ENCODE results near the gene DOCK11. TPM values are rescaled to one million over a fixed set of nuclear protein-coding genes. Genes with fewer than 3 reads are reported as not detected.
"Not testable (repeated sequence)": the region's sequence is repeated elsewhere in the genome, so short reads cannot be mapped to it uniquely, and the experiment has no call there.

The DOCK11 gene
- total RNA-seq, 4 donors from 2014 or later = 30.0 to 50.7 (median 35.7) TPM

DNA sequence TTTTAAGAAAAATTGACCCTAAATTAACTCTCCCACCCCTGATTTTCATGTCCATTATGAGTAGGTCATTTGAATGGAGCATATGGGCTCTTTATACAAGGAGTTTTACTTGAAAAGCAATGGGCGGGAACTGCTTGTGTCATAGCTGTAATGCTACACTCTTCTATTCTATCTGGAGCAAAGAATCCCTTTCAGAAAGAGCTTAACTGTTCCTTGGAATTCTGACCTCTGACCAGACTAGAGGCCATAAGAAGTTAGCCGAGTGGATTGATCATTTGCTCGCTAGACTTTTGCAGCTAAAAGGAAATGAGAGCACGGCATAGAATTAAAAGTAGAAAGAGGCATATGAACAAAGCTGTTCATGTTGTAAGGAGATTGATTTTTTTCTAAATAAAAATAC lies 79.1 kb downstream of the DOCK11 start:
- no peak for DNase-seq (ENCODE audit: low spot score in 2 of 2)
- WGBS, 2 donors = 50 to 75% methylated on average over 4 of the region's 4 CpGs
- peaks cover 0 to 8% of the 10 kb centered on the region in 2 donors for H3K27me3 ChIP-seq

DNA sequence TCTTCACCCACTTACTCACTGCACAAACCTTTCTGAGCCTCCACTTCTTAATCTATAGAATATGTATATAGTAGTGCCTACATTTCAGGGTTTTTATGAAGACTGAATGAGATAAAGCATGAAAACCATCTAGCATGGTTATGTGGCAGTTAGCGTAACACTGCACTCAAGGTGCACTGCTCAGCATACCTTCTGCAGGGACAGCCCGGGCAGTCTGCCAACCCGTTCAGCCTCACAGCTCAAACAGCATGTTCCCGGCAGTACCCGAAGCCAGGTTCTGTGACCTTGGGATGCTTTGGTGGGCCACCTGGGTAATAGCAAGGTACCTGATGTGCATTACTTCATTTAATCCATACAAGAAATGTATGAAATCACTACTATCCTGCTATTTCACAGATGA lies 81.4 kb downstream of the DOCK11 start:
- 83 to 94% methylated on average over 4 to 5 of the region's 5 CpGs for WGBS, 2 donors
- no peak for TF ChIP-seq EP300 (IDR thresholded peaks at IDR 0.05)
- TF ChIP-seq, protein P1, sequence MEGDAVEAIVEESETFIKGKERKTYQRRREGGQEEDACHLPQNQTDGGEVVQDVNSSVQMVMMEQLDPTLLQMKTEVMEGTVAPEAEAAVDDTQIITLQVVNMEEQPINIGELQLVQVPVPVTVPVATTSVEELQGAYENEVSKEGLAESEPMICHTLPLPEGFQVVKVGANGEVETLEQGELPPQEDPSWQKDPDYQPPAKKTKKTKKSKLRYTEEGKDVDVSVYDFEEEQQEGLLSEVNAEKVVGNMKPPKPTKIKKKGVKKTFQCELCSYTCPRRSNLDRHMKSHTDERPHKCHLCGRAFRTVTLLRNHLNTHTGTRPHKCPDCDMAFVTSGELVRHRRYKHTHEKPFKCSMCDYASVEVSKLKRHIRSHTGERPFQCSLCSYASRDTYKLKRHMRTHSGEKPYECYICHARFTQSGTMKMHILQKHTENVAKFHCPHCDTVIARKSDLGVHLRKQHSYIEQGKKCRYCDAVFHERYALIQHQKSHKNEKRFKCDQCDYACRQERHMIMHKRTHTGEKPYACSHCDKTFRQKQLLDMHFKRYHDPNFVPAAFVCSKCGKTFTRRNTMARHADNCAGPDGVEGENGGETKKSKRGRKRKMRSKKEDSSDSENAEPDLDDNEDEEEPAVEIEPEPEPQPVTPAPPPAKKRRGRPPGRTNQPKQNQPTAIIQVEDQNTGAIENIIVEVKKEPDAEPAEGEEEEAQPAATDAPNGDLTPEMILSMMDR (IDR thresholded peaks at IDR 0.05) = no peak
- TF ChIP-seq POLR2A (IDR thresholded peaks at IDR 0.05) = no peak

More for the DNA sequence above, 79.1 kb downstream of the DOCK11 start:
- Histone ChIP-seq H3K9me3 (no peaks in the 10 kb centered on the region), H3K4me1 (no peaks in the 10 kb centered on the region), H3K36me3 (peaks cover 0 to 13% (median 0%) of the 10 kb centered on the region in 3 donors), H3K27ac (no peak overlapping the region), H3K4me3 (no peak overlapping the region)
- no peak for TF ChIP-seq POLR2A (IDR thresholded peaks at IDR 0.05)
- TF ChIP-seq, protein P1 (IDR thresholded peaks at IDR 0.05) = no peak
- TF ChIP-seq EP300 (IDR thresholded peaks at IDR 0.05) = no peak

DNA sequence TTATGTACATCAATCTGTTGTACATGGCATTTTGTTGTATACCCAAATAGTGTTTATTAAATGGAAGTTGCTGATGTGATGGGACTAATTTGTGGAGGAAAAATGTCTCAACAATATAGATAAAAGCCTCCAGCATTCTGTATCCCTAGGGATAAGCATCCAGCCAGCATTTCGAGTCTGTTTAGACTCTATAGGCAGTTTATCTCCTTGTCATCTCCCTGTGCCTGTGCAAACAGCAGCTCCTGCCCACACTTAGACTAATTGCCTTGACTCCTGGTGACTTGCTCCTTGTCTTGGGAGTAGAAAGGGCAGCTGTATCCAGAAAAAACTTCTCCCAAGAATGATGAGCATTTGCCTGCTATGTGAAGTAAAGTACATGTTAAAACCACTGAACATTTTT lies 83.8 kb downstream of the DOCK11 start:
- Histone ChIP-seq H3K27ac (no peak overlapping the region), H3K36me3 (peaks cover 0 to 15% (median 0%) of the 10 kb centered on the region in 3 donors), H3K4me3 (no peak overlapping the region), H3K4me1 (no peaks in the 10 kb centered on the region), H3K9me3 (no peaks in the 10 kb centered on the region), H3K27me3 (peaks cover 0 to 8% of the 10 kb centered on the region in 2 donors)
- TF ChIP-seq, protein P1 (IDR thresholded peaks at IDR 0.05) = no peak
- TF ChIP-seq EP300 (IDR thresholded peaks at IDR 0.05) (no peak), POLR2A (IDR thresholded peaks at IDR 0.05) (no peak)
- 25 to 26% methylated on average over 1 of the region's 1 CpG for WGBS, 2 donors
- DNase-seq (ENCODE audit: low spot score in 2 of 2) = no peak

More for the DNA sequence above, 81.4 kb downstream of the DOCK11 start:
- Histone ChIP-seq H3K27me3 (peaks cover 0 to 3% of the 10 kb centered on the region in 2 donors), H3K36me3 (peaks cover 0 to 10% (median 0%) of the 10 kb centered on the region in 3 donors), H3K4me3 (no peak overlapping the region), H3K4me1 (no peaks in the 10 kb centered on the region), H3K9me3 (no peaks in the 10 kb centered on the region), H3K27ac (no peak overlapping the region)
- no peak for DNase-seq (ENCODE audit: low spot score in 2 of 2)

DNA sequence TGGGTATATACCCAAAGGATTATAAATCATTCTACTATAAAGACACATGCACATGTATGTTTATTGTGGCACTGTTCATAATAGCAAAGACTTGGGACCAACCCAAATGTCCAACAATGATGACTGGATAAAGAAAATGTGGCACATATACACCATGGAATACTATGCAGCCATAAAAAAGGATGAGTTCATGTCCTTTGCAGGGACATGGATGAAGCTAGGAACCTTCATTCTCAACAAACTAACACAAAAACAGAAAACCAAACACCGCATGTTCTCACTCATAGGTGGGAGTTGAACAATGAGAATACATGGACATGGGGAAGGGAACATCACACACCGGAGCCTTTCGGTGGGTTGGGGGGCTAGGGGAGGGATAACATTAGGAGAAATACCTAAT lies 87.3 kb downstream of the DOCK11 start:
- H3K36me3 ChIP-seq = peaks cover 0 to 30% (median 0%) of the 10 kb centered on the region in 3 donors
- not testable (repeated sequence) for H3K4me1 ChIP-seq; H3K9me3 ChIP-seq; H3K4me3 ChIP-seq; H3K27ac ChIP-seq; DNase-seq (ENCODE audit: low spot score in 2 of 2); H3K27me3 ChIP-seq
- WGBS, 2 donors = 96 to 100% methylated on average over 3 of the region's 3 CpGs

DNA sequence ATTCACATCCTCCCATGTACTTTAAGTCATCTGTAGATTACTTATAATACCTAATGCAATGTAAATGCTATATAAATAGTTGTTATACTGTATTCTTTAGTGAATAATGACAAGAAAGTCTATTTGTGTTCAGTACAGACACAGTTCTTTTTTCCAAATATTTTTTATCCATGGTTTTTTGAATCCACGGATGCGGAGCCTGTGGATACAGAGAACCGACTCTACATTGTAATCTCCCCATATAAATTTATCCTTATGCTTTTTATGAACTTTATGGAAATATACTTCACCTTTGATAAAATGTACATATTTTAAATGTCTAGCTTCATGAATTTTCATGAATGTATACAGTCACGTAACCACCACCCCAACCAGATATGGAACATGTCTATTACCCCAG lies 88.2 kb downstream of the DOCK11 start:
- WGBS, 2 donors = 95 to 99% methylated on average over 4 of the region's 4 CpGs
- Histone ChIP-seq H3K9me3 (no peaks in the 10 kb centered on the region), H3K4me1 (no peaks in the 10 kb centered on the region), H3K36me3 (peaks cover 0 to 30% (median 0%) of the 10 kb centered on the region in 3 donors), H3K27ac (no peak overlapping the region), H3K4me3 (no peak overlapping the region), H3K27me3 (peaks cover 0 to 8% of the 10 kb centered on the region in 2 donors)
- TF ChIP-seq, protein P1 (IDR thresholded peaks at IDR 0.05) = no peak
- no peak for TF ChIP-seq EP300 (IDR thresholded peaks at IDR 0.05)
- no peak for TF ChIP-seq POLR2A (IDR thresholded peaks at IDR 0.05)
- no peak for DNase-seq (ENCODE audit: low spot score in 2 of 2)

DNA sequence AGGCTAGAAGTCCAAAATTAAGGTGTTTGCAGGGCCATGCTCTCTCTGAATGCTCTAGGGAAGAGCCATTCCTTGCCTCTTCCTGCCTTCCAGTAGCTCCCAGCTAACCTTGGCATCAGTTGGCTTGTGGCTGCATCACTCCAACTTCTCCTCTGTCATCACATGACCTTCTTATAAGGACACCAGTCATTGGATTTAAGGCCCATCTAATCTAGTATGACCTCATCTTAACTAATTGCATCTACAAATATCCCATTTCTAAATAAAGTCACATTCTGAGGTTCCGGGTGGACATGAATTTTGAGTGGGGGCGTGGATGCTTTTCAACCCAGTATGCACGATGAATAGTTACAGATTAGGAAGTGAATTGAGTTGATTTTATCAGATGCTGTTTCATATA lies 89.7 kb downstream of the DOCK11 start:
- no peak for DNase-seq (ENCODE audit: low spot score in 2 of 2)
- H3K4me3 ChIP-seq = no peak overlapping the region
- H3K27me3 ChIP-seq = peaks cover 0 to 8% of the 10 kb centered on the region in 2 donors
- H3K36me3 ChIP-seq = peaks cover 0 to 41% (median 0%) of the 10 kb centered on the region in 3 donors
- WGBS, 2 donors = 77 to 82% methylated on average over 3 of the region's 3 CpGs
- H3K27ac ChIP-seq = no peak overlapping the region
- no peak for TF ChIP-seq EP300 (IDR thresholded peaks at IDR 0.05)
- TF ChIP-seq, protein P1 (IDR thresholded peaks at IDR 0.05) = no peak
- TF ChIP-seq POLR2A (IDR thresholded peaks at IDR 0.05) = no peak
- no peaks in the 10 kb centered on the region for H3K9me3 ChIP-seq
- no peaks in the 10 kb centered on the region for H3K4me1 ChIP-seq

DNA sequence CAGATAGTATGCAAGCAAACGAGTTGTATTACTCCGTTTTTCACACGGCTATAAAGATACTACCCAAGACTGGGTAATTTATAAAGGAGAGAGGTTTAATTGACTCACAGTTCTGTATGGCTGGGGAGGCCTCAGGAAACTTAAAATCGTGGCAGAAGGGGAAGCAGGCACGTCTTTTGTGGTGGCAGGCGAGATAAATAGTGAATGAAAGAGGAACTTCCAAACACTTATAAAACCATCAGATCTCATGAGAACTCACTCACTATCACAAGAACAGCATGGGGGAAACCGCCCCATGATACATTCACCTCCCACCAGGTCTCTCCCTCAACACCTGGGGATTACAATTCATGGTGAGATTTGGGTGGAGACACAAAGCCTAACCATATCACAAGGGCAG lies 90.6 kb downstream of the DOCK11 start:
- Histone ChIP-seq H3K36me3 (peaks cover 0 to 46% (median 0%) of the 10 kb centered on the region in 3 donors), H3K27me3 (peaks cover 0 to 11% of the 10 kb centered on the region in 2 donors)
- not testable (repeated sequence) for H3K4me3 ChIP-seq; DNase-seq (ENCODE audit: low spot score in 2 of 2); H3K9me3 ChIP-seq; H3K4me1 ChIP-seq; H3K27ac ChIP-seq
- 67 to 68% methylated on average over 7 of the region's 7 CpGs for WGBS, 2 donors
